H9 (cell line): ENCODE results near the gene FAM78A. TPM values are rescaled to one million over a fixed set of nuclear protein-coding genes. Genes with fewer than 3 reads are reported as not detected.

ENCODE experiments used
- DNase-seq: peaks from one replicate; pipeline ENCODE4 v3.0.0-alpha.2; 2017
- H2AFZ ChIP-seq: one replicate; pipeline ENCODE4 v1.6.1; 2013; ENCODE audit warnings: mild to moderate bottlenecking, low read length, control low read depth, moderate library complexity
- H2AK5ac ChIP-seq: 2 replicates; pipeline ENCODE4 v1.6.1; 2013; ENCODE audit warnings: low read length, control low read depth, mixed read lengths; ENCODE audit not compliant: insufficient read length
- H2BK120ac ChIP-seq: one replicate; pipeline ENCODE4 v1.6.1; 2013; ENCODE audit warnings: low read depth, mild to moderate bottlenecking, low read length, control low read depth, inconsistent platforms; ENCODE audit not compliant: poor library complexity, severe bottlenecking
- H2BK12ac ChIP-seq: 2 replicates; pipeline ENCODE4 v1.6.1; 2013; ENCODE audit warnings: low read length, control low read depth, mixed read lengths, low read depth; ENCODE audit not compliant: insufficient read length
- H2BK15ac ChIP-seq: 2 replicates; pipeline ENCODE4 v1.6.1; 2013; ENCODE audit warnings: low read depth, low read length, control low read depth
- H2BK20ac ChIP-seq: one replicate; pipeline ENCODE4 v1.6.1; 2013; ENCODE audit warnings: low read depth, mild to moderate bottlenecking, low read length, control low read depth, inconsistent platforms; ENCODE audit not compliant: poor library complexity, severe bottlenecking
- H2BK5ac ChIP-seq: 2 replicates; pipeline ENCODE4 v1.6.1; 2013; ENCODE audit warnings: low read length, control low read depth, mixed read lengths; ENCODE audit not compliant: insufficient read length
- H3K14ac ChIP-seq: 2 replicates; pipeline ENCODE4 v1.6.1; 2013; ENCODE audit warnings: low read length, control low read depth; ENCODE audit not compliant: insufficient read depth
- H3K18ac ChIP-seq: 2 replicates; pipeline ENCODE4 v1.6.1; 2013; ENCODE audit warnings: low read depth, mild to moderate bottlenecking, mixed read lengths, low read length, control low read depth; ENCODE audit not compliant: insufficient read length
- H3K23ac ChIP-seq: 2 replicates; pipeline ENCODE4 v1.6.1; 2013; ENCODE audit warnings: low read length, control low read depth, mixed read lengths, low read depth; ENCODE audit not compliant: insufficient read length
- H3K23me2 ChIP-seq: 2 replicates; pipeline ENCODE4 v1.6.1; 2013; ENCODE audit warnings: low read depth, mild to moderate bottlenecking, mixed read lengths, low read length, control low read depth; ENCODE audit not compliant: insufficient read length, poor library complexity, severe bottlenecking
- H3K27ac ChIP-seq: 2 replicates; pipeline ENCODE4 v1.5.1; 2013; ENCODE audit warnings: low read length, control low read depth, mixed read lengths, low read depth; ENCODE audit not compliant: insufficient read length
- H3K27me3 ChIP-seq: 2 replicates; pipeline ENCODE4 v1.6.1; 2013; ENCODE audit warnings: low read length, control low read depth, inconsistent platforms; ENCODE audit not compliant: insufficient read depth
- H3K4ac ChIP-seq: 2 replicates; pipeline ENCODE4 v1.6.1; 2013; ENCODE audit warnings: low read depth, mild to moderate bottlenecking, control low read depth, inconsistent platforms, low read length, moderate library complexity
- H3K4me1 ChIP-seq: 2 replicates; pipeline ENCODE4 v1.6.1; 2013; ENCODE audit warnings: low read length, control low read depth, inconsistent platforms; ENCODE audit not compliant: insufficient read depth
- H3K4me2 ChIP-seq: 2 replicates; pipeline ENCODE4 v1.6.1; 2013; ENCODE audit warnings: low read length, control low read depth, mixed read lengths; ENCODE audit not compliant: insufficient read length, insufficient read depth
- H3K56ac ChIP-seq: 2 replicates; pipeline ENCODE4 v1.6.1; 2013; ENCODE audit warnings: low read depth, mild to moderate bottlenecking, mixed read lengths, low read length, control low read depth; ENCODE audit not compliant: insufficient read length
- H3K79me1 ChIP-seq: 2 replicates; pipeline ENCODE4 v1.6.1; 2013; ENCODE audit warnings: low read depth, mild to moderate bottlenecking, moderate library complexity, low read length, control low read depth, inconsistent platforms; ENCODE audit not compliant: insufficient read depth, poor library complexity, severe bottlenecking
- H3K79me2 ChIP-seq: 2 replicates; pipeline ENCODE4 v1.6.1; 2013; ENCODE audit warnings: low read length, control low read depth, inconsistent platforms; ENCODE audit not compliant: insufficient read depth
- H3K9ac ChIP-seq: 2 replicates; pipeline ENCODE4 v1.6.1; 2013; ENCODE audit warnings: low read length, control low read depth, mixed read lengths; ENCODE audit not compliant: insufficient read length; ENCODE audit errors: extremely low read depth
- H3K9me3 ChIP-seq: one replicate; pipeline ENCODE4 v1.6.1; 2013; ENCODE audit warnings: low read depth, low read length, inconsistent platforms; ENCODE audit not compliant: control insufficient read depth
- H3T11ph ChIP-seq: one replicate; pipeline ENCODE4 v1.6.1; 2013; ENCODE audit warnings: mild to moderate bottlenecking, low read length, control low read depth, inconsistent platforms
- H4K20me1 ChIP-seq: one replicate; pipeline ENCODE4 v1.6.1; 2013; ENCODE audit not compliant: control insufficient read depth, insufficient read length, insufficient read depth
- H4K5ac ChIP-seq: 2 replicates; pipeline ENCODE4 v1.6.1; 2013; ENCODE audit warnings: low read depth, mild to moderate bottlenecking, mixed read lengths, low read length, control low read depth; ENCODE audit not compliant: insufficient read length
- H4K8ac ChIP-seq: replicated peaks from 2 replicates; pipeline ENCODE4 v1.6.1; 2013; ENCODE audit warnings: low read length, control low read depth, mixed read lengths, low read depth; ENCODE audit not compliant: insufficient read length
- H4K91ac ChIP-seq: 2 replicates; pipeline ENCODE4 v1.6.1; 2013; ENCODE audit warnings: low read depth, mild to moderate bottlenecking, moderate library complexity, mixed read lengths, low read length, control low read depth; ENCODE audit not compliant: insufficient read length
- H3K27ac Mint-ChIP-seq, 3 experiments: 2 replicates in 2 of 3; 3 replicates in 1 of 3; pipeline ENCODE4 v1.8.0; 2020 to 2021; ENCODE audit warnings: mixed read lengths in 3 of 3, mild to moderate bottlenecking in 1 of 3, moderate library complexity in 1 of 3
- H3K27me3 Mint-ChIP-seq: 2 replicates; pipeline ENCODE4 v1.8.0; 2021; ENCODE audit warnings: low read depth, mild to moderate bottlenecking, moderate library complexity, mixed read lengths
- H3K36me3 Mint-ChIP-seq, 3 experiments: 2 replicates in 2 of 3; 3 replicates in 1 of 3; pipeline ENCODE4 v1.8.0; 2020 to 2021; ENCODE audit warnings: low read depth in 3 of 3, mixed read lengths in 3 of 3; ENCODE audit not compliant: insufficient read depth in 1 of 3
- H3K4me1 Mint-ChIP-seq, 2 experiments: 2 replicates each; pipeline ENCODE4 v1.8.0; 2020; ENCODE audit warnings: mixed read lengths in 2 of 2
- H3K4me3 Mint-ChIP-seq, 2 experiments: 2 replicates in 1 of 2; 3 replicates in 1 of 2; pipeline ENCODE4 v1.8.0; 2020 to 2021; ENCODE audit warnings: mild to moderate bottlenecking in 2 of 2, mixed read lengths in 2 of 2, moderate library complexity in 1 of 2
- H3K9me3 Mint-ChIP-seq, 2 experiments: 2 replicates in 1 of 2; 3 replicates in 1 of 2; pipeline ENCODE4 v1.8.0; 2020; ENCODE audit warnings: mild to moderate bottlenecking in 2 of 2, mixed read lengths in 2 of 2, moderate library complexity in 1 of 2
- CTCF ChIP-seq: fragments of 200-600 bp; sonication (generic); conservative IDR thresholded peaks from 3 replicates; pipeline ENCODE4 v1.8.0; 2021; ENCODE audit warnings: antibody characterized with exemption, mild to moderate bottlenecking
- WGBS: extraction: QIAGEN DNeasy Blood & Tissue Kit; methylation state at CpG from one replicate; pipeline ENCODE4 v1.1.7; 2013; ENCODE audit warnings: missing lambda C conversion rate, low lambda C conversion rate, mixed read lengths; ENCODE audit not compliant: insufficient read length; ENCODE audit errors: extremely low coverage; 5-methylcytosine and 5-hydroxymethylcytosine counted together
- total RNA-seq: library from RNA; stranded (reverse); gene quantifications from 2 replicates; pipeline ENCODE4 v1.2.1, GENCODE V29; 2021

The FAM78A gene
- total RNA-seq, 1 experiment from 2014 or later, result 1.9 TPM

- H3K18ac ChIP-seq, result no peak overlapping the region
- H2BK120ac ChIP-seq, result no peak overlapping the region
- no peak overlapping the region for H4K8ac ChIP-seq
- no peak overlapping the region for H4K91ac ChIP-seq
- no peaks in the 10 kb centered on the region for H3K79me2 ChIP-seq
- no peak overlapping the region for H2BK20ac ChIP-seq
- Mint-ChIP-seq H3K27ac (no peak overlapping the region), H3K9me3 (no peaks in the 10 kb centered on the region), H3K4me1 (0 out of 4 replicates have a peak, but pooled peaks cover 0 to 2% of the 10 kb centered on the region in 2 experiments), H3K4me3 (no peak overlapping the region), H3K36me3 (no peaks in the 10 kb centered on the region), H3K27me3 (peaks cover 5% of the 10 kb centered on the region)
- H3K4me2 ChIP-seq, result no peak overlapping the region
- no peak overlapping the region for H2BK15ac ChIP-seq
- no peak overlapping the region for H3K9ac ChIP-seq
- no peak overlapping the region for H2AK5ac ChIP-seq
- H2AFZ ChIP-seq, result no peak overlapping the region
- H3T11ph ChIP-seq, result no peak overlapping the region
- no peak overlapping the region for H3K4ac ChIP-seq
- no peak overlapping the region for H2BK12ac ChIP-seq
- no CpG with 5 or more reads among the region's 19 CpGs for whole genome bisulfite sequencing
- no peak overlapping the region for H3K14ac ChIP-seq
- DNase-seq, result no peak
- no peaks in the 10 kb centered on the region for H3K79me1 ChIP-seq
- no peaks in the 10 kb centered on the region for H3K9me3 ChIP-seq
- no peaks in the 10 kb centered on the region for H4K20me1 ChIP-seq
- no peaks in the 10 kb centered on the region for H3K27me3 ChIP-seq
- no peak overlapping the region for H4K5ac ChIP-seq
- no peaks in the 10 kb centered on the region for H3K4me1 ChIP-seq
- no peak overlapping the region for H2BK5ac ChIP-seq
- no peak overlapping the region for H3K56ac ChIP-seq
- no peak overlapping the region for H3K23ac ChIP-seq
- no peak for TF ChIP-seq CTCF
- no peaks in the 10 kb centered on the region for H3K23me2 ChIP-seq
- H3K27ac ChIP-seq, result no peak overlapping the region
Observed at GRCh38 chr9:131320031-131320685, 43.8 kb upstream of the FAM78A start.
